Tibial artery (tissue), 4 donors: ENCODE measurements around the gene ERVV-1.

Source experiments
- DNase-seq, 2 donors: peaks; one replicate each; pipeline ENCODE4 v3.0.0-alpha.2; 2019
- H3K27ac ChIP-seq, 2 donors: fragments of 200-600 bp; sonication (generic) in 1 of 2; 1 replicate in 1 of 2; 2 replicates in 1 of 2; pipeline ENCODE4 v1.5.1; 2018 to 2019; ENCODE audit warnings: mild to moderate bottlenecking in 1 of 2
- H3K27me3 ChIP-seq, 2 donors: fragments of 200-600 bp; sonication (generic) in 1 of 2; one replicate each; pipeline versions ENCODE4 v1.5.1 to v1.6.0; 2016 to 2019
- H3K36me3 ChIP-seq, 3 donors: fragments of 200-600 bp; sonication (generic) in 2 of 3; one replicate each; pipeline ENCODE4 v1.5.1; 2016 to 2019; ENCODE audit warnings: mild to moderate bottlenecking in 2 of 3
- H3K4me1 ChIP-seq, 4 donors: fragments of 200-600 bp; sonication (generic) in 2 of 4; 1 replicate in 3 of 4; 2 replicates in 1 of 4; pipeline ENCODE4 v1.5.1; 2016 to 2019
- H3K4me3 ChIP-seq, 2 donors: fragments of 200-600 bp; sonication (generic) in 1 of 2; 1 replicate in 1 of 2; 2 replicates in 1 of 2; pipeline ENCODE4 v1.5.1; 2018 to 2019; ENCODE audit warnings: mild to moderate bottlenecking in 2 of 2
- H3K9me3 ChIP-seq, 3 donors: fragments of 200-600 bp; sonication (generic) in 1 of 3; one replicate each; pipeline ENCODE4 v1.5.1; 2016 to 2019
- CTCF ChIP-seq, 2 experiments: fragments of 200-600 bp in 1 of 2; fragments of 450-650 bp in 1 of 2; IDR thresholded peaks; one replicate each; pipeline ENCODE4 v1.5.1; 2017 to 2019; ENCODE audit warnings: antibody characterized with exemption in 2 of 2, mild to moderate bottlenecking in 1 of 2, moderate library complexity in 1 of 2
- intact Hi-C: fragments of 100-400 bp; cut with DNase I; formaldehyde crosslinking; loops from one replicate; pipeline ENCODE4 v1.15.0; 2023; ENCODE audit warnings: low total_unique reads

The ERVV-1 gene

GRCh38 chr19:52997975-52998374, 15.7 kb upstream of the ERVV-1 start:
- peaks cover 0 to 3% (median 0%) of the 10 kb centered on the region in 4 donors for H3K4me1 ChIP-seq
- no peaks in the 10 kb centered on the region for H3K36me3 ChIP-seq
- no peaks in the 10 kb centered on the region for H3K27me3 ChIP-seq
- DNase-seq: no peak
- no peak overlapping the region for H3K4me3 ChIP-seq
- no peak overlapping the region for H3K27ac ChIP-seq
- no peak for TF ChIP-seq CTCF (IDR thresholded peaks at IDR 0.05)
- peaks cover 0 to 9% (median 8%) of the 10 kb centered on the region in 3 donors for H3K9me3 ChIP-seq
- intact Hi-C loops: no loop called here

GRCh38 chr19:53002479-53002878, 11.2 kb upstream of the ERVV-1 start:
- no peak overlapping the region for H3K27ac ChIP-seq
- TF ChIP-seq CTCF (IDR thresholded peaks at IDR 0.05): no peak
- intact Hi-C loops: no loop called here
- H3K36me3 ChIP-seq: no peaks in the 10 kb centered on the region
- no peaks in the 10 kb centered on the region for H3K27me3 ChIP-seq
- DNase-seq: no peak
- H3K4me3 ChIP-seq: no peak overlapping the region
- H3K9me3 ChIP-seq: peaks cover 0 to 5% (median 4%) of the 10 kb centered on the region in 3 donors
- no peaks in the 10 kb centered on the region for H3K4me1 ChIP-seq

GRCh38 chr19:53004242-53004641, 9.5 kb upstream of the ERVV-1 start:
- H3K9me3 ChIP-seq: no peaks in the 10 kb centered on the region
- peaks cover 0 to 7% of the 10 kb centered on the region in 2 donors for H3K27me3 ChIP-seq
- no peaks in the 10 kb centered on the region for H3K36me3 ChIP-seq
- no peak overlapping the region for H3K27ac ChIP-seq
- H3K4me3 ChIP-seq: no peak overlapping the region
- no peaks in the 10 kb centered on the region for H3K4me1 ChIP-seq
- intact Hi-C loops: no loop called here
- no peak for TF ChIP-seq CTCF (IDR thresholded peaks at IDR 0.05)
- DNase-seq: no peak

- Histone ChIP-seq H3K27me3 (peaks cover 0 to 7% of the 10 kb centered on the region in 2 donors), H3K4me1 (no peaks in the 10 kb centered on the region), H3K4me3 (no peak overlapping the region), H3K9me3 (no peaks in the 10 kb centered on the region), H3K27ac (no peak overlapping the region), H3K36me3 (no peaks in the 10 kb centered on the region)
- intact Hi-C loops: no loop called here
- no peak for DNase-seq
- no peak for TF ChIP-seq CTCF (IDR thresholded peaks at IDR 0.05)
These were observed 6.5 kb upstream of the ERVV-1 start for GRCh38 chr19:53007200-53007599.

- Histone ChIP-seq H3K4me3 (no peak overlapping the region), H3K4me1 (no peaks in the 10 kb centered on the region)
- intact Hi-C loops: no loop called here
These were observed 6.1 kb upstream of the ERVV-1 start for GRCh38 chr19:53007606-53008005.

More at GRCh38 chr19:53007606-53008005, 6.1 kb upstream of the ERVV-1 start:
- H3K27me3 ChIP-seq: peaks cover 0 to 7% of the 10 kb centered on the region in 2 donors
- H3K9me3 ChIP-seq: no peaks in the 10 kb centered on the region
- DNase-seq: no peak
- no peak overlapping the region for H3K27ac ChIP-seq
- H3K36me3 ChIP-seq: no peaks in the 10 kb centered on the region
- TF ChIP-seq CTCF (IDR thresholded peaks at IDR 0.05): no peak
